K562 (cell line): Measurements from ENCODE around the gene C15orf62. TPM values are rescaled to one million over a fixed set of nuclear protein-coding genes. Genes with fewer than 3 reads are reported as not detected.

Experiments
- IRF1 ChIP-seq: sonication (generic); formaldehyde crosslinking; IDR thresholded peaks from 2 replicates; pipeline ENCODE4 v1.8.0; 2022; ENCODE audit warnings: missing genetic modification reagents, mild to moderate bottlenecking, borderline replicate concordance
- KAT7 ChIP-seq: sonication (generic); formaldehyde crosslinking; IDR thresholded peaks from 2 replicates; pipeline ENCODE4 v1.8.0; 2022; ENCODE audit warnings: missing genetic modification reagents, mild to moderate bottlenecking, borderline replicate concordance
- KDM1A ChIP-seq, 2 experiments: fragments of 450-650 bp; IDR thresholded peaks; 2 replicates each; pipeline ENCODE4 v1.6.1; 2016; ENCODE audit warnings: mild to moderate bottlenecking in 2 of 2
- KHSRP ChIP-seq: fragments of 450-650 bp; IDR thresholded peaks from 2 replicates; pipeline ENCODE4 v1.6.1; 2017
- KLF6 ChIP-seq: fragments of 250-450 bp; sonication (Bioruptor Pico); IDR thresholded peaks from 2 replicates; pipeline ENCODE4 v1.4.0; 2020; ENCODE audit warnings: mild to moderate bottlenecking, moderate library complexity, borderline replicate concordance
- PRMT5 ChIP-seq: sonication (generic); formaldehyde crosslinking; IDR thresholded peaks from 2 replicates; pipeline ENCODE4 v1.5.0; 2020; ENCODE audit warnings: missing genetic modification reagents
- REST ChIP-seq, 2 experiments: fragments of 450-650 bp; formaldehyde crosslinking in 1 of 2; IDR thresholded peaks; 2 replicates each; pipeline versions ENCODE4 v1.4.0 to v1.6.1; 2014 to 2020; ENCODE audit warnings: mild to moderate bottlenecking in 2 of 2, borderline replicate concordance in 1 of 2, low read depth in 1 of 2
- TRIM24 ChIP-seq, 2 experiments: fragments of 450-650 bp; IDR thresholded peaks; 2 replicates each; pipeline ENCODE4 v1.6.1; 2016
- U2AF2 ChIP-seq: fragments of 200-400 bp; formaldehyde crosslinking; optimal IDR thresholded peaks from 2 replicates; pipeline ENCODE3; 2017; ENCODE audit warnings: low read depth, mild to moderate bottlenecking, low read length
- ZFP1 ChIP-seq: fragments of 450-650 bp; formaldehyde crosslinking; IDR thresholded peaks from 2 replicates; pipeline ENCODE4 v1.4.0; 2020; ENCODE audit warnings: mild to moderate bottlenecking, mixed read lengths
- ZNF551 ChIP-seq: fragments of 250-450 bp; sonication (Bioruptor Pico); IDR thresholded peaks from 2 replicates; pipeline ENCODE4 v1.5.0; 2021; ENCODE audit warnings: mild to moderate bottlenecking, moderate library complexity
- ZSCAN32 ChIP-seq: fragments of 450-650 bp; formaldehyde crosslinking; IDR thresholded peaks from 2 replicates; pipeline ENCODE4 v1.4.0; 2020; ENCODE audit warnings: mild to moderate bottlenecking, moderate library complexity
- polyA plus RNA-seq, 8 experiments: library from polyadenylated mRNA; depleted of rRNA in 4 of 8; stranded (reverse) in 5 of 8; unstranded in 3 of 8; fragments of >200 nt; fragmentation: Nextera tagmentation in 2 of 8; fragmentation: Illumina TruSeq in 1 of 8; extraction: Ambion mirVana in 2 of 8; extraction: Trizol in 1 of 8; gene quantifications; 2 replicates each; pipeline versions ENCODE4 v1.2.1 to v1.2.3, GENCODE V29; 2011 to 2014; ENCODE audit warnings: inconsistent platforms in 1 of 8, missing spikeins in 1 of 8
- total RNA-seq, 7 experiments: library from RNA; depleted of rRNA in 6 of 7; stranded (reverse); fragments of >200 nt in 6 of 7; fragmentation: Illumina TruSeq in 2 of 7; extraction: Trizol in 2 of 7; gene quantifications; 2 replicates each; pipeline versions ENCODE4 v1.2.1 to v1.2.3, GENCODE V29; 2011 to 2021; ENCODE audit warnings: low replicate concordance in 1 of 7
- TF ChIP-seq, protein P1 (sequence below): IDR thresholded peaks from 3 replicates; pipeline ENCODE4 v1.6.1; 2011; ENCODE audit warnings: borderline replicate concordance, mild to moderate bottlenecking, moderate library complexity; ENCODE audit not compliant: insufficient read length; ENCODE audit errors: extremely low read depth
- TF ChIP-seq, protein P2 (sequence below): IDR thresholded peaks from 2 replicates; pipeline ENCODE4 v1.6.1; 2014; ENCODE audit warnings: antibody characterized with exemption

The C15orf62 gene
- total and polyA plus RNA-seq, 9 of the 15 experiments (the other 6 are each of a cell fraction or from before 2014, with no cell fraction given) = 0.01 to 0.76 (median 0.30) TPM; not detected in 1

DNA sequence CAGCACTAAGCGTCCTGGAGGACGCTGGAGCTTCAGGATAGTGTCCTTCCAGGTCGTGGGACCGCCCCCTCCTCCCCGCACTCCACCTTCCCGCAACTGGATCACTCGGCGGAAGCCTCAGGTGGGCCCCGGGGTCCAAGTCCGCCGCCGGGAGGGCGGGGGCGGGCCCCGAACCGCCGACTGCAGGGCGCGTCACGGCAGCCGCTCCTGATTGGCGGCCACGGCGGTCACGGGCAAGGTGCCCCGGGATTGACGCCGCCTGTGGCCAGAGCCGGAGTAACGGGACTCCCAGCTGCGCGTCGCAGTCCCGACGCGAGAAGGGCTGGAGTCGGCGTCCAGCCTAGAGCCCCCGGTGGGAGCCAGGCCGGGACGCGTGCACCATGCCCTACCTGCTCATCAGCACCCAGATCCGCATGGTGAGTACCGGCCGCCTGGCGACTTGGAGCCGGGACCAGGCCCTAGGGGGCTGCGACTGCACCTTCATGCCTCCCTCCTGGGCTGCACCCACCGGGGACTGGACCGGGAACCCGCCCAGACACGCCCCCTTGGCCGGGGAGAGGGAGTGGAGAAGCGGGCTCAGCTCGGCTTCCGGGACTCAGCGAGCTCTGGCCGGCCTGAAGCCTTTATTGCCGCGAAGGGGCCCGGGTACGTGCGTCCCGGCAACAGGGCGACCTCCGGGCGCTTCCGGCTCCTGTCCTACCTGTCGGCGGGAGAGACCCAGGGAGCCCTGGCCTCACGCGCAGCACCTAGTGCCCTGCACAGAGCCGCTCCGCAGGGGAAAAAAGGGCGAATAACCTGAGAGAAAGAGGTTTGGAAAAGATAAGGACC, 5.8 kb upstream of the C15orf62 start, which contains the start of gene GCHFR (continued):
- TF ChIP-seq REST (IDR thresholded peaks at IDR 0.05; ENCODE audit: borderline replicate concordance) (0 out of 2 replicates have a peak, but pooled peaks have one; percentile 24), REST (CRISPR knock-in tag; IDR thresholded peaks at IDR 0.05; ENCODE audit: low read depth) (peak; percentile 60), KHSRP (no peak), KLF6 (CRISPR knock-in tag) (no peak), PRMT5 (no peak), KAT7 (CRISPR knock-in tag) (peak; percentile 52; the same call in 1 of the 2 replicates), U2AF2 (no peak), KDM1A (IDR thresholded peaks at IDR 0.05) (no peak), TRIM24 (IDR thresholded peaks at IDR 0.05) (no peak), ZNF551 (CRISPR knock-in tag) (no peak), ZFP1 (CRISPR knock-in tag) (no peak), IRF1 (CRISPR knock-in tag) (no peak), ZSCAN32 (CRISPR knock-in tag) (no peak)
- TF ChIP-seq, protein P1, sequence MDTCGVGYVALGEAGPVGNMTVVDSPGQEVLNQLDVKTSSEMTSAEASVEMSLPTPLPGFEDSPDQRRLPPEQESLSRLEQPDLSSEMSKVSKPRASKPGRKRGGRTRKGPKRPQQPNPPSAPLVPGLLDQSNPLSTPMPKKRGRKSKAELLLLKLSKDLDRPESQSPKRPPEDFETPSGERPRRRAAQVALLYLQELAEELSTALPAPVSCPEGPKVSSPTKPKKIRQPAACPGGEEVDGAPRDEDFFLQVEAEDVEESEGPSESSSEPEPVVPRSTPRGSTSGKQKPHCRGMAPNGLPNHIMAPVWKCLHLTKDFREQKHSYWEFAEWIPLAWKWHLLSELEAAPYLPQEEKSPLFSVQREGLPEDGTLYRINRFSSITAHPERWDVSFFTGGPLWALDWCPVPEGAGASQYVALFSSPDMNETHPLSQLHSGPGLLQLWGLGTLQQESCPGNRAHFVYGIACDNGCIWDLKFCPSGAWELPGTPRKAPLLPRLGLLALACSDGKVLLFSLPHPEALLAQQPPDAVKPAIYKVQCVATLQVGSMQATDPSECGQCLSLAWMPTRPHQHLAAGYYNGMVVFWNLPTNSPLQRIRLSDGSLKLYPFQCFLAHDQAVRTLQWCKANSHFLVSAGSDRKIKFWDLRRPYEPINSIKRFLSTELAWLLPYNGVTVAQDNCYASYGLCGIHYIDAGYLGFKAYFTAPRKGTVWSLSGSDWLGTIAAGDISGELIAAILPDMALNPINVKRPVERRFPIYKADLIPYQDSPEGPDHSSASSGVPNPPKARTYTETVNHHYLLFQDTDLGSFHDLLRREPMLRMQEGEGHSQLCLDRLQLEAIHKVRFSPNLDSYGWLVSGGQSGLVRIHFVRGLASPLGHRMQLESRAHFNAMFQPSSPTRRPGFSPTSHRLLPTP = peak; percentile 9
- TF ChIP-seq, protein P2, sequence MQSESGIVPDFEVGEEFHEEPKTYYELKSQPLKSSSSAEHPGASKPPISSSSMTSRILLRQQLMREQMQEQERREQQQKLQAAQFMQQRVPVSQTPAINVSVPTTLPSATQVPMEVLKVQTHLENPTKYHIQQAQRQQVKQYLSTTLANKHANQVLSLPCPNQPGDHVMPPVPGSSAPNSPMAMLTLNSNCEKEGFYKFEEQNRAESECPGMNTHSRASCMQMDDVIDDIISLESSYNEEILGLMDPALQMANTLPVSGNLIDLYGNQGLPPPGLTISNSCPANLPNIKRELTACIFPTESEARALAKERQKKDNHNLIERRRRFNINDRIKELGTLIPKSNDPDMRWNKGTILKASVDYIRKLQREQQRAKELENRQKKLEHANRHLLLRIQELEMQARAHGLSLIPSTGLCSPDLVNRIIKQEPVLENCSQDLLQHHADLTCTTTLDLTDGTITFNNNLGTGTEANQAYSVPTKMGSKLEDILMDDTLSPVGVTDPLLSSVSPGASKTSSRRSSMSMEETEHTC = peak; percentile 37; the same call in 1 of the 2 replicates
